ENCODE data around the gene HDAC9. TPM values are rescaled to one million over a fixed set of nuclear protein-coding genes. Genes with fewer than 3 reads are reported as not detected.

HDAC9 gene
- total RNA-seq, 4 donors from 2014 or later, result 3.0 to 14.0 (median 5.6) TPM

GRCh38 chr7:19015098-19015497 lies 519.5 kb downstream of the HDAC9 start:
- no peaks in the 10 kb centered on the region for H3K9me3 ChIP-seq
- H3K4me3 ChIP-seq, result no peak overlapping the region
- intact Hi-C loops (cut with DNase I; ENCODE audit: low total_unique reads) (no loop called here), in situ Hi-C loops (cut with MboI; ENCODE audit: low sequenced_read_pairs in 4 of 4) (no loop called here)
- H3K4me1 ChIP-seq, result no peaks in the 10 kb centered on the region
- no peak for DNase-seq
- no peak for TF ChIP-seq POLR2A (IDR thresholded peaks at IDR 0.05)
- no peak for TF ChIP-seq CTCF (IDR thresholded peaks at IDR 0.05 in 4 of 5, conservative IDR thresholded peaks at IDR 0.05 in 1 of 5)
- H3K27ac ChIP-seq, result no peak overlapping the region
- H3K27me3 ChIP-seq, result no peaks in the 10 kb centered on the region
- ATAC-seq, result no peak
- H3K36me3 ChIP-seq, result no peaks in the 10 kb centered on the region

GRCh38 chr7:19016140-19016539 lies 520.6 kb downstream of the HDAC9 start:
- Histone ChIP-seq H3K27me3 (no peaks in the 10 kb centered on the region), H3K4me3 (no peak overlapping the region), H3K36me3 (no peaks in the 10 kb centered on the region), H3K4me1 (no peaks in the 10 kb centered on the region), H3K9me3 (no peaks in the 10 kb centered on the region), H3K27ac (no peak overlapping the region)
- TF ChIP-seq POLR2A (IDR thresholded peaks at IDR 0.05), result no peak
- no peak for TF ChIP-seq CTCF (IDR thresholded peaks at IDR 0.05 in 4 of 5, conservative IDR thresholded peaks at IDR 0.05 in 1 of 5)
- ATAC-seq (no peak), DNase-seq (no peak)
- in situ Hi-C loops (cut with MboI; ENCODE audit: low sequenced_read_pairs in 4 of 4) (no loop called here), intact Hi-C loops (cut with DNase I; ENCODE audit: low total_unique reads) (loop anchor here (2.0 kb wide), 1 partner anchor 33 kb away; no protein-coding TSS in a partner anchor)

- Histone ChIP-seq H3K27me3 (no peaks in the 10 kb centered on the region), H3K4me1 (no peaks in the 10 kb centered on the region), H3K4me3 (no peak overlapping the region), H3K27ac (no peak overlapping the region), H3K9me3 (no peaks in the 10 kb centered on the region), H3K36me3 (no peaks in the 10 kb centered on the region)
- intact Hi-C loops (cut with DNase I; ENCODE audit: low total_unique reads) (loop anchor here (2.0 kb wide), 1 partner anchor 35 kb away; no protein-coding TSS in a partner anchor), in situ Hi-C loops (cut with MboI; ENCODE audit: low sequenced_read_pairs in 4 of 4) (no loop called here)
- no peak for TF ChIP-seq POLR2A (IDR thresholded peaks at IDR 0.05)
- TF ChIP-seq CTCF (IDR thresholded peaks at IDR 0.05 in 4 of 5, conservative IDR thresholded peaks at IDR 0.05 in 1 of 5), result no peak
- ATAC-seq (no peak), DNase-seq (no peak)
These were observed 521.8 kb downstream of the HDAC9 start for GRCh38 chr7:19017374-19017773.

GRCh38 chr7:19020062-19020461 lies 524.5 kb downstream of the HDAC9 start:
- in situ Hi-C loops (cut with MboI; ENCODE audit: low sequenced_read_pairs in 4 of 4), result no loop called here
- H3K27me3 ChIP-seq, result no peaks in the 10 kb centered on the region
- no peaks in the 10 kb centered on the region for H3K9me3 ChIP-seq
- H3K4me1 ChIP-seq, result no peaks in the 10 kb centered on the region
- TF ChIP-seq POLR2A (IDR thresholded peaks at IDR 0.05), result no peak
- no peak for TF ChIP-seq CTCF (IDR thresholded peaks at IDR 0.05 in 4 of 5, conservative IDR thresholded peaks at IDR 0.05 in 1 of 5)
- no peak overlapping the region for H3K4me3 ChIP-seq
- no peaks in the 10 kb centered on the region for H3K36me3 ChIP-seq
- H3K27ac ChIP-seq, result no peak overlapping the region
- DNase-seq, result no peak
- ATAC-seq, result no peak
- intact Hi-C loops (cut with DNase I; ENCODE audit: low total_unique reads), result no loop called here

GRCh38 chr7:19020711-19021110 lies 525.2 kb downstream of the HDAC9 start:
- no peak for ATAC-seq
- in situ Hi-C loops (cut with MboI; ENCODE audit: low sequenced_read_pairs in 4 of 4) (no loop called here), intact Hi-C loops (cut with DNase I; ENCODE audit: low total_unique reads) (no loop called here)
- TF ChIP-seq CTCF (IDR thresholded peaks at IDR 0.05 in 4 of 5, conservative IDR thresholded peaks at IDR 0.05 in 1 of 5) (no peak), POLR2A (IDR thresholded peaks at IDR 0.05) (no peak)
- Histone ChIP-seq H3K9me3 (no peaks in the 10 kb centered on the region), H3K36me3 (no peaks in the 10 kb centered on the region), H3K27ac (no peak overlapping the region), H3K4me3 (no peak overlapping the region), H3K4me1 (no peaks in the 10 kb centered on the region), H3K27me3 (no peaks in the 10 kb centered on the region)
- DNase-seq, result no peak
